Measurements from ENCODE around the gene FOXI1.

Gene FOXI1

GRCh38 chr5:170100066-170100943 is 5.4 kb upstream of the FOXI1 start:
- ATAC-seq = peak; percentile 92
- TF ChIP-seq CSDC2 (CRISPR knock-in tag; IDR thresholded peaks at IDR 0.05) = no peak
- no peak for TF ChIP-seq ZFP30 (CRISPR knock-in tag; IDR thresholded peaks at IDR 0.05)
- TF ChIP-seq ZNF565 (CRISPR knock-in tag; conservative IDR thresholded peaks at IDR 0.05; ENCODE audit: low read depth) = no peak
- TF ChIP-seq GLIS3 (CRISPR knock-in tag; IDR thresholded peaks at IDR 0.05) = no peak
- no peak for TF ChIP-seq TCF4 (CRISPR knock-in tag; IDR thresholded peaks at IDR 0.05; ENCODE audit: borderline replicate concordance)
- no peak for TF ChIP-seq ZNF8 (CRISPR knock-in tag; IDR thresholded peaks at IDR 0.05)
- no peak for TF ChIP-seq TOX (CRISPR knock-in tag; IDR thresholded peaks at IDR 0.05; ENCODE audit: borderline replicate concordance)
- no peak for TF ChIP-seq TSHZ2 (CRISPR knock-in tag; IDR thresholded peaks at IDR 0.05)
- no peak for TF ChIP-seq ESRRG (CRISPR knock-in tag; IDR thresholded peaks at IDR 0.05)
- TF ChIP-seq ARNTL (CRISPR knock-in tag; IDR thresholded peaks at IDR 0.05; ENCODE audit: borderline replicate concordance, low read depth) = no peak
- no peak for TF ChIP-seq ZC3H10 (CRISPR knock-in tag; IDR thresholded peaks at IDR 0.05)
- no peak for TF ChIP-seq SNAI2 (CRISPR knock-in tag; IDR thresholded peaks at IDR 0.05)
- TF ChIP-seq CSRNP3 (CRISPR knock-in tag; IDR thresholded peaks at IDR 0.05) = no peak

GRCh38 chr5:170103447-170103846 is 2.2 kb upstream of the FOXI1 start:
- ATAC-seq = no peak
- TF ChIP-seq CSRNP3 (CRISPR knock-in tag; IDR thresholded peaks at IDR 0.05) = no peak
- TF ChIP-seq ZNF565 (CRISPR knock-in tag; conservative IDR thresholded peaks at IDR 0.05; ENCODE audit: low read depth) = no peak

- TF ChIP-seq ZFP30 (CRISPR knock-in tag; IDR thresholded peaks at IDR 0.05) = no peak
- no peak for TF ChIP-seq CSRNP3 (CRISPR knock-in tag; IDR thresholded peaks at IDR 0.05)
- no peak for TF ChIP-seq PPARA (CRISPR knock-in tag; IDR thresholded peaks at IDR 0.05; ENCODE audit: borderline replicate concordance)
- TF ChIP-seq ESRRG (CRISPR knock-in tag; IDR thresholded peaks at IDR 0.05) = no peak
- TF ChIP-seq OSR1 (CRISPR knock-in tag; IDR thresholded peaks at IDR 0.05) = no peak
- TF ChIP-seq GLIS3 (CRISPR knock-in tag; IDR thresholded peaks at IDR 0.05) = no peak
- TF ChIP-seq CSDC2 (CRISPR knock-in tag; IDR thresholded peaks at IDR 0.05) = no peak
- TF ChIP-seq ARNTL (CRISPR knock-in tag; IDR thresholded peaks at IDR 0.05; ENCODE audit: borderline replicate concordance, low read depth) = no peak
- no peak for TF ChIP-seq BACH2 (CRISPR knock-in tag; IDR thresholded peaks at IDR 0.05; ENCODE audit: borderline replicate concordance)
- TF ChIP-seq POU6F1 (CRISPR knock-in tag; IDR thresholded peaks at IDR 0.05; ENCODE audit: borderline replicate concordance, low read depth) = no peak
- TF ChIP-seq RARB (CRISPR knock-in tag; IDR thresholded peaks at IDR 0.05) = no peak
- TF ChIP-seq ZNF70 (CRISPR knock-in tag; IDR thresholded peaks at IDR 0.05) = no peak
- no peak for TF ChIP-seq CREB5 (CRISPR knock-in tag; IDR thresholded peaks at IDR 0.05; ENCODE audit: low read depth)
- TF ChIP-seq ZNF565 (CRISPR knock-in tag; conservative IDR thresholded peaks at IDR 0.05; ENCODE audit: low read depth) = no peak
- no peak for TF ChIP-seq ISL1 (CRISPR knock-in tag; IDR thresholded peaks at IDR 0.05)
- no peak for TF ChIP-seq ZFP3 (CRISPR knock-in tag; IDR thresholded peaks at IDR 0.05)
- TF ChIP-seq PATZ1 (CRISPR knock-in tag; IDR thresholded peaks at IDR 0.05; ENCODE audit: borderline replicate concordance) = no peak
- no peak for TF ChIP-seq TCF4 (CRISPR knock-in tag; IDR thresholded peaks at IDR 0.05; ENCODE audit: borderline replicate concordance)
- TF ChIP-seq ZNF8 (CRISPR knock-in tag; IDR thresholded peaks at IDR 0.05) = no peak
- no peak for ATAC-seq
Observed at GRCh38 chr5:170104299-170104698, 1.4 kb upstream of the FOXI1 start.
